ENCODE data around the gene PRR15L. TPM values are rescaled to one million over a fixed set of nuclear protein-coding genes. Genes with fewer than 3 reads are reported as not detected.

PRR15L gene
- total and polyA plus RNA-seq, 2 of the 8 experiments (the other 6 are each of a cell fraction or from before 2014, with no cell fraction given) = 0.26 to 1.1 TPM

GRCh38 chr17:47925678-47925988 lies 32.0 kb downstream of the PRR15L start (continued):
- TF ChIP-seq RBBP5 (IDR thresholded peaks at IDR 0.05; ENCODE audit: borderline replicate concordance, low read depth, low read length) = no peak
- no peak for TF ChIP-seq KDM1A (IDR thresholded peaks at IDR 0.05; ENCODE audit: borderline replicate concordance, low read length)
- no peak for TF ChIP-seq SAP30 (IDR thresholded peaks at IDR 0.05; ENCODE audit: insufficient read depth, insufficient replicate concordance, low read length)
- no peak for TF ChIP-seq POLR2A (IDR thresholded peaks at IDR 0.05; ENCODE audit: control extremely low read depth in 1 of 2, low read depth in 2 of 2, low read length in 2 of 2)
- no peak for TF ChIP-seq BCL11A (IDR thresholded peaks at IDR 0.05; ENCODE audit: low read depth in 2 of 2, low read length in 2 of 2)
- no peak for TF ChIP-seq PHF8 (conservative IDR thresholded peaks at IDR 0.05; ENCODE audit: low read depth, low read length)
- TF ChIP-seq SP2 (IDR thresholded peaks at IDR 0.05; ENCODE audit: low read length) = no peak

Measured in H1 (cell line).